ENCODE data around the gene ACSF3.
"Not testable (repeated sequence)": the region's sequence is repeated elsewhere in the genome, so short reads cannot be mapped to it uniquely, and the experiment has no call there.

Gene ACSF3

GRCh38 chr16:89067677-89068443 lies 25.8 kb upstream of the ACSF3 start:
- H3K4me3 ChIP-seq (ENCODE audit: low read length): no peak overlapping the region
- TF ChIP-seq, protein P1, sequence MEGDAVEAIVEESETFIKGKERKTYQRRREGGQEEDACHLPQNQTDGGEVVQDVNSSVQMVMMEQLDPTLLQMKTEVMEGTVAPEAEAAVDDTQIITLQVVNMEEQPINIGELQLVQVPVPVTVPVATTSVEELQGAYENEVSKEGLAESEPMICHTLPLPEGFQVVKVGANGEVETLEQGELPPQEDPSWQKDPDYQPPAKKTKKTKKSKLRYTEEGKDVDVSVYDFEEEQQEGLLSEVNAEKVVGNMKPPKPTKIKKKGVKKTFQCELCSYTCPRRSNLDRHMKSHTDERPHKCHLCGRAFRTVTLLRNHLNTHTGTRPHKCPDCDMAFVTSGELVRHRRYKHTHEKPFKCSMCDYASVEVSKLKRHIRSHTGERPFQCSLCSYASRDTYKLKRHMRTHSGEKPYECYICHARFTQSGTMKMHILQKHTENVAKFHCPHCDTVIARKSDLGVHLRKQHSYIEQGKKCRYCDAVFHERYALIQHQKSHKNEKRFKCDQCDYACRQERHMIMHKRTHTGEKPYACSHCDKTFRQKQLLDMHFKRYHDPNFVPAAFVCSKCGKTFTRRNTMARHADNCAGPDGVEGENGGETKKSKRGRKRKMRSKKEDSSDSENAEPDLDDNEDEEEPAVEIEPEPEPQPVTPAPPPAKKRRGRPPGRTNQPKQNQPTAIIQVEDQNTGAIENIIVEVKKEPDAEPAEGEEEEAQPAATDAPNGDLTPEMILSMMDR (IDR thresholded peaks at IDR 0.05; ENCODE audit: insufficient read depth, low read depth, low read length, missing control alignments): no peak
- DNase-seq (ENCODE audit: low read depth): peak; percentile 41

DNA sequence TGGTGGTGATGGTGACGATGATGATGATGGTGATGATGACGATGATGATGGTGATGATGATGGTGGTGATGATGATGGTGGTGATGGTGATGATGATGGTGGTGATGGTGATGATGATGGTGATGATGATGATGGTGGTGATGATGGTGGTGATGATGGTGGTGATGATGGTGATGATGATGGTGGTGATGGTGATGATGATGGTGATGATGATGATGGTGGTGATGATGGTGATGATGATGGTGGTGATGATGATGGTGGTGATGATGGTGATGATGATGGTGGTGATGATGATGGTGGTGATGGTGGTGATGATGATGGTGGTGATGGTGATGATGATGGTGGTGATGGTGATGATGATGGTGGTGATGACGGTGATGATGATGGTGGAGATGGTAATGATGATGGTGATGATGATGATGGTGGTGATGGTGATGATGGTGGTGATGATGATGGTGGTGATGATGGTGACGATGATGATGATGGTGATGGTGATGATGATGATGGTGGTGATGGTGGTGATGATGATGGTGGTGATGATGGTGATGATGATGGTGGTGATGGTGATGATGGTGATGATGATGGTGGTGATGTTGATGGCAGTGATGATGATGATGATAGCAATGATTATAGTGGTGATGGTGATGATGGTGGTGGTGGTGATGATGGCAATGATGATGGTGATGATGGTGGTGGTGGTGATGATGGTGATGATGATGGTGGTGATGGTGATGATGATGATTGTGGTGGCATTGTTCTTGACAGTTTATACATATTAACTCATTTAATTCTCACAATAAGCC lies 24.6 kb upstream of the ACSF3 start:
- H3K4me3 ChIP-seq (ENCODE audit: low read length); DNase-seq (ENCODE audit: low read depth): not testable (repeated sequence)

GRCh38 chr16:89069920-89070319 lies 23.7 kb upstream of the ACSF3 start:
- TF ChIP-seq, protein P1 (IDR thresholded peaks at IDR 0.05; ENCODE audit: insufficient read depth, low read depth, low read length, missing control alignments): no peak
- no peak for DNase-seq (ENCODE audit: low read depth)
- no peak overlapping the region for H3K4me3 ChIP-seq (ENCODE audit: low read length)

DNA sequence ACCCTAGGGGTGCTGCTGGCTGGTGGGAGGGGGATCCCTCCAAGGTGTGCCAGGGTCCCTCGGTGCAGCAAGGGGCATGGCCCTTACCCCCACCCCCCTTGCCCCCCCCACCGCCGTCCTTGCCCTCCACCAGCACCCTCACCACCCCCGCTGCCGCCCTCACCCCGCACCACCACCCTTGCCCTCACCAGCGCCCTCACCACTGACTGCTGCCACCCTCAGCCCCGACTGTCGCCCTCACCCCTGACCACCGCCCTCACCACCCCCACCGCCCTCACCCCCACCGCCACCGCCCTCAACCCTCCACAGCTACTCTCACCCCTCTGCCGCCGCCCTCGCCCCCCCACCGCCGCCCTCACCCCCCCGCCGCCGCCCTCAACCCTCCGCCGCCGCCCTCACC lies 23.1 kb upstream of the ACSF3 start:
- H3K4me3 ChIP-seq (ENCODE audit: low read length): no peak overlapping the region
- TF ChIP-seq, protein P1 (IDR thresholded peaks at IDR 0.05; ENCODE audit: insufficient read depth, low read depth, low read length, missing control alignments): no peak
- no peak for DNase-seq (ENCODE audit: low read depth)

DNA sequence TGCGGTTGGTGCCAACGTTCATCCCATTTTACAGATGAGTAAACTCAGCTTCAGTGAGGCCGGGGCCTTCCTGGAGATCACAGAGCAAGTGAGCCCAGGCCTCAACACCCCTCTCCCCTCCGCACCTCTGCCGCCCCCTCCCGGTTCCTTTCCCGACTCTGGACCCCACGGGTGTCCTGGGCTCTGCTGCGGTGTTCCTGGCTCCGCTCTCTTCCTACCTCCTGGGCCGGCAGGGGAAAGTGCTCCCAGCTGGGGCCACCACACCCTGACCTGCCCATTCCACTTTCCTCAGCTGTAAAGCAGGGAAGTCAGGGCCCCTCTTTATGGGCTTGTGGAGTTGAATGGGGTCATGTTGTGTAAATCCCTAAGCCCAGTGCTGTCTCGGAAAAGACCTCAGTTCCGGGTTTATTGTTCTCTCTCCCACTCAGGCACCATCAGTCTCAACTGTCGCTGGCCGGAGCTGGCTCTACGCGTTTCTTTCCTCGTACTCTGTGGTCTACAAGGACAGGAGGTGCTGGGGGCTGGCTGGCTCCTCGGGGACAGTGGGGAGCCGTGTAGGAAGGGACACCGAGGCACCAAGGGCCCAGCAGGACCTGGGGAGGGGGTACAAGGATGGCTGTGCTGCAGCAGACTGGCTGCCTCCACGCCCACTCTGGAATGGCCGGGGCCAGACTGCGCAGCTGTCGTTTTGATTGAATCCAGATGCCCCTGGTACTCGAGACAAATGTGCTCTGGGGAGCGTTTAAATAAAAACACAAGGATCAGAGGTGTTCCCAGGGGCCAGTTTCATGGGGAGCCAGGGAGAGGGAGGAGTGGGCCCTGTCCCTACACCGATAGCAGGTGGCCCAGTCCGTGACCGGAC lies 21.7 kb upstream of the ACSF3 start:
- no peak for DNase-seq (ENCODE audit: low read depth)
- TF ChIP-seq, protein P1 (IDR thresholded peaks at IDR 0.05; ENCODE audit: insufficient read depth, low read depth, low read length, missing control alignments): no peak
- H3K4me3 ChIP-seq (ENCODE audit: low read length): no peak overlapping the region

DNA sequence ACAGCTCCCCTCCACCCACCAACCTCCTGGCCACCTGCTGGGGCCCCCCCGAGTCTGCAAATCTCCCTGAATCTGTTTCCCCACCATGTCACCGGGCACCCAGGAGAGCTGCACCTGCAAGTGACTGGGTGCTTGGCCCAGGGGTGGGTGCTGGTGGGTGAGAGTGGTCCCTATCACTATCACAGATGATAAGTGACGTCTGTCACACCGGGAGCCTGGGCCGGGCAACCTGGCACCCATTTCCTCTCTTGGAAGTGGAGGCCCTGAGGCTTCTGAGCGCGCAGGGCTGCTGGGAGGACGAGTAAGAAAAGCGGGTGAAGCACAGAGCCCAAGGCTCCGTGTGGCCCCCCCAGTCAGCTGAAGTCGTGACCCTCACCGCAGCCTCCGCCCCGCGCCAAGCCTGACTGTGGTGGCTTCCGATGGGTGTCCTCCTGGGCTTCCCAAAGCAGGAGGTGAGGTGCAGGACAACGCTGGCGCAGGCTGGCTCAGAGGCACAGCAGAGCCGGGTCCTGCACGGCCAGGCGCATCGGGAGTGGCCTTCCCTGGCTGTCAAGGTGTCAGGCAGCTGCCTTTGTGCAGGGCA lies 21.0 kb upstream of the ACSF3 start:
- H3K4me3 ChIP-seq (ENCODE audit: low read length): no peak overlapping the region
- DNase-seq (ENCODE audit: low read depth): no peak
- TF ChIP-seq, protein P1 (IDR thresholded peaks at IDR 0.05; ENCODE audit: insufficient read depth, low read depth, low read length, missing control alignments): no peak

Data from epithelial cell of esophagus (primary cell).